NCI-H460 (cell line): Measurements from ENCODE around the gene RMC1. TPM values are rescaled to one million over a fixed set of nuclear protein-coding genes. Genes with fewer than 3 reads are reported as not detected.
"Not testable (repeated sequence)": the region's sequence is repeated elsewhere in the genome, so short reads cannot be mapped to it uniquely, and the experiment has no call there.

Experiments
- DNase-seq: peaks from one replicate; pipeline ENCODE4 v3.0.0-alpha.2; 2016; ENCODE audit warnings: low read depth; ENCODE audit errors: extremely low read depth
- polyA plus RNA-seq: library from polyadenylated mRNA; depleted of rRNA; stranded (reverse); fragments of >200 nt; gene quantifications from 2 replicates; pipeline ENCODE4 v1.2.3, GENCODE V29; 2014; cell fraction: nucleus; rRNA removed
- total RNA-seq: library from RNA; depleted of rRNA; stranded (reverse); fragments of >200 nt; shearing (Covaris generic); gene quantifications from 2 replicates; pipeline ENCODE4 v1.2.3, GENCODE V29; 2014; rRNA removed

Gene RMC1
- total RNA-seq, result 28.3 and 37.7 TPM in 2 replicates
- 22.8 and 23.6 TPM in 2 replicates for polyA plus RNA-seq

- DNase-seq, result peak; percentile 83
These were observed at the start of gene RMC1 for GRCh38 chr18:23503038-23503962. RMC1 (plus strand) TSS chr18:23503511; CDS start chr18:23503619, 108 bp downstream.

GRCh38 chr18:23453680-23454058, 49.6 kb upstream of the RMC1 start:
- DNase-seq, result no peak

- no peak for DNase-seq
These were observed 46.5 kb upstream of the RMC1 start for GRCh38 chr18:23456835-23457234.

GRCh38 chr18:23458830-23459529, 44.3 kb upstream of the RMC1 start:
- no peak for DNase-seq

GRCh38 chr18:23459530-23459921, 43.8 kb upstream of the RMC1 start:
- DNase-seq, result no peak

- no peak for DNase-seq
These were observed 42.7 kb upstream of the RMC1 start for GRCh38 chr18:23460285-23461273.

- DNase-seq, result no peak
These were observed 40.4 kb upstream of the RMC1 start for GRCh38 chr18:23462876-23463275.

- DNase-seq, result no peak
These were observed 34.4 kb upstream of the RMC1 start for GRCh38 chr18:23468753-23469459.

- DNase-seq, result no peak
These were observed 32.5 kb upstream of the RMC1 start for GRCh38 chr18:23470620-23471387.

- no peak for DNase-seq
These were observed 31.8 kb upstream of the RMC1 start for GRCh38 chr18:23471486-23471885.

GRCh38 chr18:23479829-23480505, 23.3 kb upstream of the RMC1 start:
- DNase-seq, result no peak

- DNase-seq, result no peak
These were observed 18.6 kb upstream of the RMC1 start for GRCh38 chr18:23484561-23485182.

GRCh38 chr18:23485386-23485785, 17.9 kb upstream of the RMC1 start:
- no peak for DNase-seq

GRCh38 chr18:23487738-23488570, 15.4 kb upstream of the RMC1 start:
- DNase-seq, result no peak

- not testable (repeated sequence) for DNase-seq
These were observed 13.7 kb upstream of the RMC1 start for GRCh38 chr18:23489586-23489985.

- no peak for DNase-seq
These were observed 9.7 kb upstream of the RMC1 start for GRCh38 chr18:23493654-23494053.

GRCh38 chr18:23494992-23495391, 8.3 kb upstream of the RMC1 start:
- DNase-seq, result no peak
